ENCODE results near the gene CELF1.
"Not testable (repeated sequence)": the region's sequence is repeated elsewhere in the genome, so short reads cannot be mapped to it uniquely, and the experiment has no call there.

Gene CELF1

GRCh38 chr11:47541070-47541469 is 11.9 kb downstream of the CELF1 start:
- no peak for DNase-seq (ENCODE audit: low read depth in 2 of 2, low spot score in 1 of 2)

GRCh38 chr11:47539681-47540039 is 13.3 kb downstream of the CELF1 start:
- no peak for DNase-seq (ENCODE audit: low read depth in 2 of 2, low spot score in 1 of 2)

- no peak for DNase-seq (ENCODE audit: low read depth in 2 of 2, low spot score in 1 of 2)
Measured at GRCh38 chr11:47538741-47539565, 14.0 kb downstream of the CELF1 start.

GRCh38 chr11:47536915-47537314 is 16.0 kb downstream of the CELF1 start:
- no peak for DNase-seq (ENCODE audit: low read depth in 2 of 2, low spot score in 1 of 2)

GRCh38 chr11:47534704-47535251 is 18.2 kb downstream of the CELF1 start:
- no peak for DNase-seq (ENCODE audit: low read depth in 2 of 2, low spot score in 1 of 2)

GRCh38 chr11:47533690-47534151 is 19.2 kb downstream of the CELF1 start:
- DNase-seq (ENCODE audit: low read depth in 2 of 2, low spot score in 1 of 2) = no peak

GRCh38 chr11:47532597-47533213 is 20.2 kb downstream of the CELF1 start:
- no peak for DNase-seq (ENCODE audit: low read depth in 2 of 2, low spot score in 1 of 2)

GRCh38 chr11:47531666-47532065 is 21.3 kb downstream of the CELF1 start:
- DNase-seq (ENCODE audit: low read depth in 2 of 2, low spot score in 1 of 2) = no peak

GRCh38 chr11:47530721-47531120 is 22.2 kb downstream of the CELF1 start:
- not testable (repeated sequence) for DNase-seq (ENCODE audit: low read depth in 2 of 2, low spot score in 1 of 2)

GRCh38 chr11:47529951-47530350 is 23.0 kb downstream of the CELF1 start:
- DNase-seq (ENCODE audit: low read depth in 2 of 2, low spot score in 1 of 2) = no peak

- no peak for DNase-seq (ENCODE audit: low read depth in 2 of 2, low spot score in 1 of 2)
Measured at GRCh38 chr11:47527186-47527585, 25.7 kb downstream of the CELF1 start.

GRCh38 chr11:47526032-47526431 is 26.9 kb downstream of the CELF1 start:
- DNase-seq (ENCODE audit: low read depth in 2 of 2, low spot score in 1 of 2) = not testable (repeated sequence)

GRCh38 chr11:47524291-47524874 is 28.5 kb downstream of the CELF1 start:
- DNase-seq (ENCODE audit: low read depth in 2 of 2, low spot score in 1 of 2) = no peak

- DNase-seq (ENCODE audit: low read depth in 2 of 2, low spot score in 1 of 2) = no peak
Measured at GRCh38 chr11:47523490-47524225, 29.3 kb downstream of the CELF1 start.

GRCh38 chr11:47518212-47518964 is 34.5 kb downstream of the CELF1 start:
- DNase-seq (ENCODE audit: low read depth in 2 of 2, low spot score in 1 of 2) = no peak

- DNase-seq (ENCODE audit: low read depth in 2 of 2, low spot score in 1 of 2) = no peak
Measured at GRCh38 chr11:47516984-47517853, 35.7 kb downstream of the CELF1 start.

GRCh38 chr11:47516155-47516554 is 36.8 kb downstream of the CELF1 start:
- DNase-seq (ENCODE audit: low read depth in 2 of 2, low spot score in 1 of 2) = no peak

GRCh38 chr11:47514825-47515647 is 37.9 kb downstream of the CELF1 start:
- DNase-seq (ENCODE audit: low read depth in 2 of 2, low spot score in 1 of 2) = no peak

- DNase-seq (ENCODE audit: low read depth in 2 of 2, low spot score in 1 of 2) = no peak
Measured at GRCh38 chr11:47512701-47513100, 40.2 kb downstream of the CELF1 start.
